IMR-90 (cell line): ENCODE results near the gene NHEJ1. TPM values are rescaled to one million over a fixed set of nuclear protein-coding genes. Genes with fewer than 3 reads are reported as not detected.

Source experiments
- ATAC-seq: fragments of 200-7000 bp; cut with Tn5 transposase; 2 replicates; pipeline ENCODE4 v1.9.1; 2020; ENCODE audit warnings: low read depth, mild to moderate bottlenecking, moderate library complexity
- BruUV-seq: library from RNA; stranded (reverse); fragments of 400-500 nt; replicated peaks from 2 replicates; lab custom pipeline; 2021; lab: Mats Ljungman, UMichigan
- CTCF ChIA-PET: fragments of 300-600 bp; formaldehyde crosslinking; extraction: SDS; loops from one replicate; lab custom pipeline; 2021; ENCODE audit warnings: antibody characterized with exemption; lab: Yijun Ruan, JAX
- POLR2A ChIA-PET: fragments of 300-600 bp; sonication (Branson Sonifier 250); formaldehyde crosslinking; loops from one replicate; lab custom pipeline; 2022; ENCODE audit warnings: antibody characterized with exemption; ENCODE audit not compliant: unreplicated experiment; lab: Charles Lee
- DNase-seq: peaks from one replicate; pipeline ENCODE4 v3.0.0; 2013
- H2AFZ ChIP-seq: replicated peaks from 2 replicates; pipeline ENCODE3; 2013; ENCODE audit warnings: low read length, mild to moderate bottlenecking; ENCODE audit not compliant: poor library complexity
- H2AK5ac ChIP-seq: 2 replicates; pipeline ENCODE4 v1.6.1; 2013; ENCODE audit warnings: low read depth, low read length, inconsistent platforms
- H2AK9ac ChIP-seq: replicated peaks from 2 replicates; pipeline ENCODE3; 2013; ENCODE audit warnings: mild to moderate bottlenecking, low read depth, low read length, moderate library complexity; ENCODE audit not compliant: poor library complexity
- H2BK120ac ChIP-seq: 2 replicates; pipeline ENCODE4 v1.6.1; 2013; ENCODE audit warnings: low read depth, low read length, inconsistent platforms
- H2BK15ac ChIP-seq: 3 replicates; pipeline ENCODE4 v1.6.1; 2013; ENCODE audit warnings: low read depth, low read length, inconsistent platforms
- H2BK20ac ChIP-seq: 2 replicates; pipeline ENCODE4 v1.6.1; 2013; ENCODE audit warnings: low read depth, mild to moderate bottlenecking, inconsistent platforms, low read length, moderate library complexity
- H2BK5ac ChIP-seq: 2 replicates; pipeline ENCODE4 v1.6.1; 2013; ENCODE audit warnings: mild to moderate bottlenecking, low read depth, low read length, inconsistent platforms; ENCODE audit not compliant: poor library complexity, severe bottlenecking
- H3K14ac ChIP-seq: replicated peaks from 2 replicates; pipeline ENCODE4 v1.6.1; 2013; ENCODE audit warnings: low read depth, low read length, inconsistent platforms
- H3K18ac ChIP-seq: 2 replicates; pipeline ENCODE4 v1.6.1; 2013; ENCODE audit warnings: low read depth, low read length, control low read depth
- H3K23ac ChIP-seq: 2 replicates; pipeline ENCODE4 v1.6.1; 2013; ENCODE audit warnings: low read depth, low read length, inconsistent platforms
- H3K27ac ChIP-seq: 2 replicates; pipeline ENCODE4 v1.5.1; 2013; ENCODE audit warnings: mild to moderate bottlenecking, control low read depth, low read length; ENCODE audit not compliant: insufficient read depth
- H3K27me3 ChIP-seq: 2 replicates; pipeline ENCODE4 v1.6.1; 2013; ENCODE audit warnings: low read length; ENCODE audit not compliant: control insufficient read depth, insufficient read depth
- H3K36me3 ChIP-seq: 2 replicates; pipeline ENCODE4 v1.6.1; 2013; ENCODE audit warnings: low read length, mixed read lengths; ENCODE audit not compliant: control insufficient read depth, insufficient read depth
- H3K4ac ChIP-seq: 2 replicates; pipeline ENCODE4 v1.6.1; 2013; ENCODE audit warnings: low read depth, low read length, inconsistent platforms
- H3K4me1 ChIP-seq: 2 replicates; pipeline ENCODE4 v1.6.1; 2013; ENCODE audit warnings: low read length, mixed read lengths; ENCODE audit not compliant: control insufficient read depth, insufficient read depth
- H3K4me2 ChIP-seq: 2 replicates; pipeline ENCODE4 v1.6.1; 2013; ENCODE audit warnings: low read depth, mild to moderate bottlenecking, control low read depth, low read length, moderate library complexity
- H3K4me3 ChIP-seq: 2 replicates; pipeline ENCODE4 v1.5.1; 2013; ENCODE audit warnings: low read depth, mild to moderate bottlenecking, control low read depth, low read length, moderate library complexity; ENCODE audit not compliant: insufficient read depth
- H3K56ac ChIP-seq: 2 replicates; pipeline ENCODE4 v1.6.1; 2013; ENCODE audit warnings: low read length, inconsistent platforms; ENCODE audit not compliant: insufficient read depth; ENCODE audit errors: extremely low read depth
- H3K79me1 ChIP-seq, 2 experiments: 2 replicates each; pipeline ENCODE4 v1.6.1; 2013; ENCODE audit warnings: low read length in 2 of 2, inconsistent platforms in 1 of 2, low read depth in 1 of 2
- H3K9ac ChIP-seq: 2 replicates; pipeline ENCODE4 v1.6.1; 2013; ENCODE audit warnings: low read depth, low read length, control low read depth
- H3K9me1 ChIP-seq: 2 replicates; pipeline ENCODE4 v1.6.1; 2013; ENCODE audit warnings: low read length, inconsistent platforms; ENCODE audit not compliant: insufficient read depth
- H3K9me3 ChIP-seq: 2 replicates; pipeline ENCODE4 v1.6.1; 2013; ENCODE audit warnings: low read length; ENCODE audit not compliant: control insufficient read depth, insufficient read depth
- H4K20me1 ChIP-seq: 2 replicates; pipeline ENCODE4 v1.6.1; 2013; ENCODE audit warnings: low read length, inconsistent platforms; ENCODE audit not compliant: insufficient read depth
- H4K5ac ChIP-seq: 2 replicates; pipeline ENCODE4 v1.6.1; 2013; ENCODE audit warnings: mild to moderate bottlenecking, low read depth, low read length, control low read depth
- H4K8ac ChIP-seq, 2 experiments: 2 replicates each; pipeline ENCODE4 v1.6.1; 2013; ENCODE audit warnings: low read depth in 2 of 2, low read length in 2 of 2, control low read depth in 1 of 2, inconsistent platforms in 1 of 2
- H4K91ac ChIP-seq: 2 replicates; pipeline ENCODE4 v1.6.1; 2013; ENCODE audit warnings: low read depth, low read length, inconsistent platforms; ENCODE audit not compliant: insufficient read depth
- BHLHE40 ChIP-seq: fragments of 150-350 bp; IDR thresholded peaks from 2 replicates; pipeline ENCODE4 v1.6.1; 2016; ENCODE audit warnings: mild to moderate bottlenecking, low read depth, low read length
- CEBPB ChIP-seq: IDR thresholded peaks from 2 replicates; pipeline ENCODE4 v1.6.1; 2012; ENCODE audit warnings: low read depth, low read length, improper control_type of control experiment
- CHD1 ChIP-seq: IDR thresholded peaks from 2 replicates; pipeline ENCODE4 v1.6.1; 2012; ENCODE audit warnings: low read depth, low read length, improper control_type of control experiment
- CTCF ChIP-seq: conservative IDR thresholded peaks from 2 replicates; pipeline ENCODE4 v1.5.1; 2012; ENCODE audit warnings: mild to moderate bottlenecking, low read depth, low read length, improper control_type of control experiment
- ELK1 ChIP-seq: fragments of 150-350 bp; IDR thresholded peaks from 2 replicates; pipeline ENCODE4 v1.6.1; 2016; ENCODE audit warnings: low read depth, mild to moderate bottlenecking, low read length, moderate library complexity, borderline replicate concordance
- FOS ChIP-seq: fragments of 150-350 bp; IDR thresholded peaks from 2 replicates; pipeline ENCODE4 v1.6.1; 2016; ENCODE audit warnings: low read depth, low read length
- MAFK ChIP-seq: IDR thresholded peaks from 2 replicates; pipeline ENCODE4 v1.6.1; 2012; ENCODE audit warnings: low read depth, low read length, improper control_type of control experiment
- MAZ ChIP-seq: IDR thresholded peaks from 2 replicates; pipeline ENCODE4 v1.6.1; 2012; ENCODE audit warnings: low read depth, mild to moderate bottlenecking, low read length, improper control_type of control experiment, moderate library complexity, borderline replicate concordance
- MXI1 ChIP-seq: IDR thresholded peaks from 2 replicates; pipeline ENCODE4 v1.6.1; 2012; ENCODE audit warnings: low read depth, mild to moderate bottlenecking, low read length, moderate library complexity, borderline replicate concordance
- NFE2L2 ChIP-seq: fragments of 150-350 bp; IDR thresholded peaks from 2 replicates; pipeline ENCODE4 v1.6.1; 2016; ENCODE audit warnings: low read depth, mild to moderate bottlenecking, low read length
- POLR2A ChIP-seq: IDR thresholded peaks from 2 replicates; pipeline ENCODE4 v1.6.1; 2012; ENCODE audit warnings: mild to moderate bottlenecking, low read depth, low read length
- RAD21 ChIP-seq: IDR thresholded peaks from 2 replicates; pipeline ENCODE4 v1.6.1; 2012; ENCODE audit warnings: low read length, improper control_type of control experiment
- RCOR1 ChIP-seq: IDR thresholded peaks from 2 replicates; pipeline ENCODE4 v1.6.1; 2012; ENCODE audit warnings: mild to moderate bottlenecking, low read length, improper control_type of control experiment; ENCODE audit not compliant: insufficient replicate concordance
- RFX5 ChIP-seq: IDR thresholded peaks from 2 replicates; pipeline ENCODE4 v1.8.0; 2012; ENCODE audit warnings: low read depth, mild to moderate bottlenecking, low read length, moderate library complexity
- SMC3 ChIP-seq: fragments of 150-350 bp; IDR thresholded peaks from 2 replicates; pipeline ENCODE4 v1.6.1; 2016; ENCODE audit warnings: low read depth, mild to moderate bottlenecking, antibody characterized with exemption, low read length, moderate library complexity
- USF2 ChIP-seq: fragments of 150-350 bp; IDR thresholded peaks from 2 replicates; pipeline ENCODE4 v1.6.1; 2017; ENCODE audit warnings: mild to moderate bottlenecking, antibody characterized with exemption, low read length, low read depth
- WGBS, 2 experiments: methylation state at CpG; one replicate each; pipeline versions ENCODE4 v1.1.5 to v1.1.7; 2013; ENCODE audit warnings: missing lambda C conversion rate in 2 of 2; ENCODE audit not compliant: insufficient read length in 1 of 2; ENCODE audit errors: extremely low coverage in 2 of 2; 5-methylcytosine and 5-hydroxymethylcytosine counted together
- dilution Hi-C: fragments of 300-500 bp; cut with HindIII; formaldehyde crosslinking; loops from one replicate; pipeline ENCODE4 v1.14.3; 2018; ENCODE audit warnings: low sequenced_read_pairs; ENCODE audit not compliant: unreplicated experiment
- in situ Hi-C: fragments of 300-500 bp; cut with MboI; formaldehyde crosslinking; loops from 3 replicates; pipeline ENCODE4 v1.14.3; 2019; ENCODE audit warnings: low sequenced_read_pairs, inconsistent platforms, mixed read lengths
- intact Hi-C: fragments of 100-400 bp; cut with micrococcal nuclease; formaldehyde crosslinking; loops from 2 replicates; pipeline ENCODE4 v1.10.0; 2022
- polyA plus RNA-seq, 3 experiments: library from polyadenylated mRNA; depleted of rRNA; stranded (reverse); fragments of >200 nt; gene quantifications; 2 replicates each; pipeline ENCODE4 v1.2.3, GENCODE V29; 2012; ENCODE audit warnings: low replicate concordance in 1 of 3
- total RNA-seq: library from RNA; depleted of rRNA; stranded (reverse); fragments of >200 nt; gene quantifications from 2 replicates; pipeline ENCODE4 v1.2.3, GENCODE V29; 2012

The NHEJ1 gene
- total and polyA plus RNA-seq, 2 of the 4 experiments (the other 2 are of a cell fraction) = 12.5 to 23.1 TPM

- H3K4me1 ChIP-seq = no peaks in the 10 kb centered on the region
- no peak overlapping the region for H4K91ac ChIP-seq
- H3K79me1 ChIP-seq = no peaks in the 10 kb centered on the region
- no peak overlapping the region for H2BK20ac ChIP-seq
- H3K4me2 ChIP-seq = no peak overlapping the region
- ATAC-seq = no peak
- H3K9ac ChIP-seq = no peak overlapping the region
- H3K9me1 ChIP-seq = no peaks in the 10 kb centered on the region
- TF ChIP-seq POLR2A = no peak
- no peak for TF ChIP-seq RFX5
- TF ChIP-seq MAZ = no peak
- no peak for TF ChIP-seq MXI1
- TF ChIP-seq CTCF = no peak
- no peak for TF ChIP-seq FOS
- TF ChIP-seq MAFK = no peak
- TF ChIP-seq RCOR1 = no peak
- TF ChIP-seq CHD1 = no peak
- TF ChIP-seq NFE2L2 = no peak
- no peak for TF ChIP-seq SMC3
- no peak for TF ChIP-seq CEBPB
- TF ChIP-seq ELK1 = no peak
- no peak for TF ChIP-seq BHLHE40
- no peak for TF ChIP-seq RAD21
- no peak for TF ChIP-seq USF2
- no peak overlapping the region for H3K18ac ChIP-seq
- H3K36me3 ChIP-seq = no peaks in the 10 kb centered on the region
- 80% methylated on average over 1 of the region's 2 CpGs; no CpG with 5 or more reads in 1 of the 2 experiments for WGBS, 2 experiments
- H2AFZ ChIP-seq = no peak overlapping the region
- no peaks in the 10 kb centered on the region for H3K9me3 ChIP-seq
- no peak overlapping the region for H2BK15ac ChIP-seq
- H2BK5ac ChIP-seq = no peak overlapping the region
- no peak for DNase-seq
- no peak overlapping the region for H3K56ac ChIP-seq
- ChIA-PET CTCF (interaction anchor here (1.1 kb wide), 1 partner anchor 16 kb away, joined by 3 read pairs; no protein-coding TSS in a partner anchor), POLR2A (interaction anchor here (0.6 kb wide), 1 partner anchor 360 kb away, joined by 3 read pairs; no protein-coding TSS in a partner anchor)
- intact Hi-C loops (no loop called here), dilution Hi-C loops (no loop called here), in situ Hi-C loops (no loop called here)
- H2BK120ac ChIP-seq = no peak overlapping the region
- H4K5ac ChIP-seq = no peak overlapping the region
- peaks cover 36% of the 10 kb centered on the region for H3K27me3 ChIP-seq
- no TSS peak for BruUV-seq
- no peak overlapping the region for H3K14ac ChIP-seq
- no peak overlapping the region for H3K27ac ChIP-seq
- no peak overlapping the region for H2AK5ac ChIP-seq
- H4K8ac ChIP-seq = no peak overlapping the region
- H4K20me1 ChIP-seq = no peaks in the 10 kb centered on the region
- H2AK9ac ChIP-seq = no peak overlapping the region
- no peak overlapping the region for H3K23ac ChIP-seq
- no peak overlapping the region for H3K4ac ChIP-seq
- no peak overlapping the region for H3K4me3 ChIP-seq
These were observed 117.9 kb downstream of the NHEJ1 start for GRCh38 chr2:219042750-219043149.
